SW 1271 (cell line): Measurements from ENCODE around the gene CERS1.

Experiments used
- DNase-seq, 2 experiments: peaks; one replicate each; lab custom pipeline; 2025; lab: John Stamatoyannopoulos, UW

The CERS1 gene

DNA sequence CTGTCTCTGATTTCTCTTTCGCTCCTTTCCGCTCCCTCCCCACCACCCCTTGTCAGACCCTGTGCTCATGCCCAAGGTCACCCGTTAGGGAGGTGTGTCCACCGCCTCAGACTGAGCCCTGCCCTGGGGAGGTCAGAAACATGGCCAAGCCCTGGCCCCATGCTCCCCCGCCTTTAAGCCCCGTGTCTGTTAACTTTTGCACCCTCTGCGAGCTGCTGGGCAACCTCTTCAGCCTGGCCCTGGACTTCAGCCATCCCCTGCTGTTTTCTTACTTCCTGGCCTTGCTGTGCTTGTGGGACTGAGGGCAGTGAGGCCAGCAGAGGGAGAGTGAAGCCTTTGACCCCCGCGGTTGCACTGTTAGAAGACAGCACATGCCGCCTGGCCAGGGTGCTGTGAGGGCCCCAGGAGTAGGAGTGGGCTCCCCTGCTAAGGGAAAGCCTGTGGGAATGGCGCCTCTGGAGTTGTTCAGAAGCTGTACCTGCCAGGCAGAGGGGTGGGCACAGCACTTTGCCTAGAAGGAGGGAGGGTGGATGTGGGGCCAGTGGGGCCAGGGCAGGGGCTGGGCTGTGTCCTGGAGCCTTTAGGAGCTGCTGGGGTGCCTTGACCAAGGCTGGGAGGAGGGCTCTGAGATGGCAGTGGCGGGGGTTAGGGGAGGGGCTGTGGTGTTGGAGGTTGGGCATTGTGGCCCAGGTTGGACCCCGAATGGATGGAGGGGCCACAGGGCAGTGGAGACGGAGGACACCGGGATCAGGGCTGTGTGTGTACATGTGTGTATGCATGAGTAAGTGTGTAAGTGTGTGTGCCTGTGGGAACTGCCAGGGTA is 56.3 kb downstream of the CERS1 start:
- no peak for DNase-seq

DNA sequence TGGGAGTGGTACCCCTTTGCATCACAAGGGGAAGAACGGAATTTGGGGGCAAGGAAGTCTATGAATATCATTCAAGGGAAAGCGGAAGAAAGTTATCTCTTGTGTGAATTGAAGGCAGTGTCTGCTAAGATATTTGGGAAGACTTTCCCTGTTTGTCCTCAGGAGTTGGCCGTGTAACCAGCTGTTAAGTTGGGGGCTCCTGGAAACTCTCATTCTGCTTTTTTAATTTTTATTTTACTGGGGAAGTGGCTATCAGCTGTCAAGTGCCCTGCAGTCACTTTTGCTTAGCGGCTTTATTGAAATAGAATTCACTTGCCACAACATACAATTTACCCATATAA is 61.3 kb downstream of the CERS1 start:
- no peak for DNase-seq

DNA sequence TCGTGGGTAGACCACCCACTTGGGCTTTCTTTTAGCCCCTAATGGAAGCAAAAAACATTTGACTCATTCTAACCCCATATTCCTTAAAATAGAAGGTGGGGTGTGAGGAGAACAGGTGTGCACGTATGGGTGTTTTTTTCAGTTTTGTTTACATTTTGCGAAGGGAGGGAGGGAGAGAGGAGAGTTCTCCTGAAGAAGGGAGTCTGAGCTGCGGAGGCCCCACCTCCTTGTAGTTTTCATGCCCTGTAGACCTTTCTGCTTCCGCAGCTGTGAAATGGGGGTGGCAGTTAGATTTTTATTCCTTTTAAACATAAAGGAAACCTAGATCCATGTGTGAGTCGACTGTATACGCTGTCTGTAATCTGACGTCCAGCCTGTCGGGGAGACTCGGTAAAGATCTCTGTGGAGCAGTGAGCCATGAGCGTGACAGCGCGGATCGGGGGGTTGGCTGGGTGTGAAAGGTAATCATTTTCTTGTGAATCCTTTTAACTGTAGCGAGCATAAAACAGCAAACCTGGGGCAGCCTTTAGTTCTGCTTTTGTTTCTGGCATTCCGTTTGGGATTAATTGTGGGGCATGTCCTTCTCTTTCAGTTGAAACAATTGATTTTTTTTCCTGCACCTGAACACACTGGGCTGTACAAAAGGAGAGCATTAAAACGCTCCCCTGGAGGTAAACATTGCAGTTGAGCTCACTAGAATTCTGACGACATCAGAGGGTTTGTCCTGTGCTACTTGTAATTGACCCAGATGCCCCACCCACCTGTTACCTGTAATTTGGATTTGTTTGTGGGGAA is 61.9 kb downstream of the CERS1 start:
- no peak for DNase-seq

DNA sequence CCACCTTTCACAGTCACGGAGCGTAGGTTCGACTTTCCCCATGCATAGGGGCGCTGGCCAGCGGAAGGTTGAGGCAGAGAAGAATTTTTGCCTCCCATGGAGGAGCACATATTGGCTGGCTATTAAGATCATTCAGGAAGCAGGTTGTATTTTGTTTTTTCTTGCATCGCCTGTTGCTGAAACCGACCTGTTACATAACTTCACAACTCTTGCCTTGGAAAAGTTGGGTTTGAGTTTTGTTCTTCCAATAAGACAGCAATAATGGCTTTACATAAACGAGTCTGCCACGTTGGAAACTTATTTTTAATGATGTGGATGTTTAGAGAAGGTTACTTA is 62.8 kb downstream of the CERS1 start:
- no peak for DNase-seq

DNA sequence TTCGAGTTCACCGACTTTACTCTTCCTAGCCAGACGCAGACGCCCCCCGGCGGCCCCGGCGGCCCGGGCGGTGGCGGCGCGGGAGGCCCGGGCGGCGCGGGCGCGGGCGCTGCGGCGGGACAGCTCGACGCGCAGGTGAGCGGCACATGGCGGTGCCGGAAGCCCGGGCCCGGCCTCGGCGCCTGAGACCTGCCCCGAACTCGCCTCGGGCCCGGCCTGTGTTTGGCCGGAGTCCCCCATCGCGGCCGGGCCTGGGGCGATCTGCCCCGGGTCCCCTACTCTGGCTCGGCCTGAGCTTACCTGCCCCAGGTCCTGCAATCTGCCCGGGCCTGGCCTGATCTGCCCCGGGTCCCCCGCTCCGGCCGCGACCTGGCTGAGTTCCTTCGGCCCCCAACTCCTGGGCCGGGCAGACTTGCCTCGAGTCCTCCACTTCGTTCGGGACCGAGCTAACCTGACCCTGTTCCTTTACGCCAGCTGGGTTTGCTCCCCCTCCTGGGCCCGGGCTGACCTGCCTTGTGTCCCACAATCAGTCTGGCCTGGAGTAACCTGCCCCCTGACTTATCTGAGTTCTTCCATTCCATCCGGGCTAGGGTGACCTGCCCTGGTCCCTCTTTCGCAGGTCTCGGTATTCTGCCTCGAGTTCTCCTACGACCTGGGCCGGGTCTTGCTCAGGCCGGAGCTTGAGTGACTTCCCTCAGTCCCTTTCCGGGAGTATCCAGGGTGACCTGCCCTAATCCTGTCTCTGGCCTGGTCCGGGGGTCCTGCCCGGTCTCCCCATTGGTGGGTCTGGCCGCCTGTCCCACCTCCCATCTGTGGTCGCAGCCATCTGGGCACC is 63.4 kb downstream of the CERS1 start:
- peak in 1 of 2 experiments; percentile 21 for DNase-seq

DNA sequence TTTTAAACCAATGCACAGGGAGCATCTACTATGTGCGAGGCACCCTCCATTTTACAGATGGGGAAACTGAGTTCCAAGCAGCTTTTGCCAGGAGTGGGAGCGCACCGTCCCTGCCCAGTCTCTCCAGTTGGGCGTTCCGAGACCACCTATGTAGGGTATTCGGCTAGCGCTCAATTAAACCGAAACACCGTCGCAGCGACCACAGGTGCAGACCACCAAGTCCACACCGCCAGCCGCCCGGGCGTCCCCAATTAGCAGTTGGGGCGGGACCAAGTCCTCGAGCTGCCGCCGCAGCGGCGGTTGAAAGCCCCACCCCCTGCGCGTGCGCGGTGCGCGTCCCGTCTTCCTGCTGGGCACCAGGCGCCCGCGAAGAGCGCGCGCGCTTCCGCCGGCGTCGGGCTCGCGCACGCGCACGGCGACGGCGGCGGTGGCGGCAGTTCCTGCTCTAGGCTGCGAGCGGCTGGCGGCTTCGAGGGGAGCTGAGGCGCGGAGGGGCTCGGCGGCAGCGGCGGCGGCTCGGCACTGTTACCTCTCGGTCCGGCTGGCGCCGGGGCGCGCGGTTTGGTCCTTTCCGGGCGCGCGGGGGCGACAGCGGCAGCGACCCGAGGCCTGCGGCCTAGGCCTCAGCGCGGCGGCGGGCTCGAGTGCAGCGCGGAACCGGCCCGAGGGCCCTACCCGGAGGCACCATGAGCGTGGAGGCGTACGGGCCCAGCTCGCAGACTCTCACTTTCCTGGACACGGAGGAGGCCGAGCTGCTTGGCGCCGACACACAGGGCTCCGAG is 64.2 kb downstream of the CERS1 start, which contains the start of gene UPF1:
Gene UPF1, plus strand, starts transcription at position 436 of the 782 bp plus-strand sequence. Its CDS starts 251 bp downstream, at position 687.
- peak; percentile 65 to 82 for DNase-seq

DNA sequence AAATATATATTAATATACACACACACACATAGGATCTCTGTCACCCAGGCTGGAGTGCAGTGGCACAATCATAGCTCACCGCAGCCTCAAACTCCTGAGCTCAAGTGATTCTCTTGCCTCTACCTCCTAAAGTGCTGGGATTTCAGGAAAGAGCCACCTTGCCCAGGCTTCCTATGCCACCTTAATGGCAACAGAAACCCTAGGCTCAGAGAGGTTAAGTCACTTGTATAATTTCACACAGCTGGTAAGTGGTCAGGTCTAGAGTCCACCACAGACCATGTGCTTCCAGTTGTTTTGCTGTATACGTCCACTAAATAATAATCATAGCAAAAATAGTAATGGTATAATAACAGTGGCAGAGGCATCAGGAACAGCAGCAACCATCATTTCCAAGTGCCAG is 65.5 kb downstream of the CERS1 start:
- no peak for DNase-seq

DNA sequence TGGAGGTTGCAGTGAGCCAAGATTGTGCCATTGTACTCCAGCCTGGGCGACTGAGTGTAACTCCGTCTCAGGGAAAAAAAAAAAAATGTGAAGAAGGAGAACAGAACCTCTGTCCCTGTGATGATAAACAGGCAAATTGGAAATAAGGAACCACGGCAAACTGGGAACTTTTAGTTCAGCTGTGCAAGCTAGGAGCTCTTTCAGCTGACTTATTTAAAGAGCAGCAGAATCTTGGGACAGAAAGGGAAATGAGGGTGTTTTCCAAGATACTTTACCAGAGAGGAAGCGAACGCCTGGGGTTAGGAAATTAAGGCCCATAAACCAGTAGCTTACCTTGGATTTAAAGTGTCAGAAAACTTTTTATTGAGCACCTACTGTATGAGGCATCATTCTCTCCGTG is 67.2 kb downstream of the CERS1 start:
- no peak for DNase-seq
